ENCODE results near the gene TSC2. TPM values are rescaled to one million over a fixed set of nuclear protein-coding genes. Genes with fewer than 3 reads are reported as not detected.

The TSC2 gene
- total and polyA plus RNA-seq, 9 of the 15 experiments (the other 6 are each of a cell fraction or from before 2014, with no cell fraction given): 1.3 to 68.1 (median 16.6) TPM

DNA sequence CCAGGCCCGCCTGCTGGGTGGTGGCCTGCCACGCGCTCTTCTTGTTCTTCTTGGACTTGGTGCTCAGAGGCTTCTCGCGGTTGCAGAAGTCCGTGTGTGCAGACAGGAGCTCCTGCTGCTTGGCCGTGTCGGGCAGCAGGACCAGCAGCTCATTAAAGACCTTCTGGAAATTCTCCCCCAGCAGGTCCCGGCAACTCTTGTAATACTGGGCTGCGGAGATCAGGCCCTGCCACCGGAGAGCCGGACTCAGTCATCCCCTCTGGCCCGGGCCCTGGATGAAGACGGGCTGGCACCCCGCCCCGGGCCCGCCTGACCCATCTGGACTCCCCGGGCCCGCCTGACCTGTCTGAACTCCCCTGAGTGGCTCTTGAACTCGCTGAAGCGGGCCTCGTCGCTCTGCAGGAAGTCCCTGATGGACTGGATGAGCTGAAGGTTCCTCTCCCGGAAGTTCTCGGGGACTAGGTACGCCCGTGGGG is 49.4 kb upstream of the TSC2 start:
- no peaks in the 10 kb centered on the region for H3K9me1 ChIP-seq (ENCODE audit: control insufficient read depth, insufficient read depth, low read length)
- FAIRE-seq: no peak
- ChIA-PET POLR2A (interaction anchor here (0.6 to 3.1 kb wide), 5 partner anchors 10 to 387 kb away, joined by 3 to 13 read pairs (median 5); partner anchors contain the start of genes IFT140, TRAF7 and ZNF598), CTCF (ENCODE audit: low intra/inter-chr PET ratio) (no interaction called here)
- 86% methylated on average over 15 of the region's 27 CpGs for WGBS (ENCODE audit: insufficient coverage, low coverage, missing lambda C conversion rate)
- H3K4me3 ChIP-seq: no peak overlapping the region
- no peak overlapping the region for H3K27ac ChIP-seq (ENCODE audit: extremely low read depth, low read depth, low read length)
- H3K4me2 ChIP-seq (ENCODE audit: insufficient read depth, low read length): no peak overlapping the region
- ATAC-seq: no peak
- TSS peak; percentile 33 for BruUV-seq (replicated peaks)
- intact Hi-C loops (cut with micrococcal nuclease) (no loop called here), in situ Hi-C loops (cut with MboI) (no loop called here)
- no peaks in the 10 kb centered on the region for H3K27me3 ChIP-seq (ENCODE audit: control insufficient read depth in 2 of 2, insufficient read depth in 2 of 2, low read length in 2 of 2)
- H3K9me3 ChIP-seq (replicated peaks; ENCODE audit: control insufficient read depth, insufficient read depth, low read depth, low read length): no peaks in the 10 kb centered on the region
- H3K4me1 ChIP-seq (replicated peaks in 1 of 2; ENCODE audit: control insufficient read depth in 2 of 2, insufficient read depth in 2 of 2, low read length in 2 of 2): peaks cover 8 to 51% of the 10 kb centered on the region in 2 experiments
- no peak overlapping the region for H2AFZ ChIP-seq (ENCODE audit: low read depth, low read length)
- no peak for DNase-seq (ENCODE audit: extremely low read depth in 1 of 4, low spot score in 3 of 4)
- peak overlapping the region in 1 of 2 experiments; percentile 13; a peak in 1 of 4 replicates for H3K9ac ChIP-seq (ENCODE audit: insufficient read depth in 1 of 2, low read depth in 2 of 2, low read length in 2 of 2)
- peaks cover 3% of the 10 kb centered on the region for H4K20me1 ChIP-seq (replicated peaks; ENCODE audit: control insufficient read depth, insufficient read depth, low read length)
- TF ChIP-seq HEY1 (CRISPR knock-in tag; IDR thresholded peaks at IDR 0.05; ENCODE audit: borderline replicate concordance) (no peak), POLR2G (IDR thresholded peaks at IDR 0.05; ENCODE audit: low read depth, low read length) (peak; percentile 64), ZNF133 (CRISPR knock-in tag; IDR thresholded peaks at IDR 0.05) (no peak), TBP (optimal IDR thresholded peaks at IDR 0.05; ENCODE audit: low read depth, low read length) (no peak), ZNF431 (CRISPR knock-in tag; IDR thresholded peaks at IDR 0.05) (no peak), PHB (CRISPR knock-in tag; IDR thresholded peaks at IDR 0.05) (no peak), RBFOX2 (IDR thresholded peaks at IDR 0.05; ENCODE audit: low read depth, low read length) (peak; percentile 43; the same call in 1 of the 2 replicates), ZNF589 (CRISPR knock-in tag; IDR thresholded peaks at IDR 0.05; ENCODE audit: low read depth) (no peak), ARID1B (IDR thresholded peaks at IDR 0.05) (no peak)
- TF ChIP-seq, protein P1, sequence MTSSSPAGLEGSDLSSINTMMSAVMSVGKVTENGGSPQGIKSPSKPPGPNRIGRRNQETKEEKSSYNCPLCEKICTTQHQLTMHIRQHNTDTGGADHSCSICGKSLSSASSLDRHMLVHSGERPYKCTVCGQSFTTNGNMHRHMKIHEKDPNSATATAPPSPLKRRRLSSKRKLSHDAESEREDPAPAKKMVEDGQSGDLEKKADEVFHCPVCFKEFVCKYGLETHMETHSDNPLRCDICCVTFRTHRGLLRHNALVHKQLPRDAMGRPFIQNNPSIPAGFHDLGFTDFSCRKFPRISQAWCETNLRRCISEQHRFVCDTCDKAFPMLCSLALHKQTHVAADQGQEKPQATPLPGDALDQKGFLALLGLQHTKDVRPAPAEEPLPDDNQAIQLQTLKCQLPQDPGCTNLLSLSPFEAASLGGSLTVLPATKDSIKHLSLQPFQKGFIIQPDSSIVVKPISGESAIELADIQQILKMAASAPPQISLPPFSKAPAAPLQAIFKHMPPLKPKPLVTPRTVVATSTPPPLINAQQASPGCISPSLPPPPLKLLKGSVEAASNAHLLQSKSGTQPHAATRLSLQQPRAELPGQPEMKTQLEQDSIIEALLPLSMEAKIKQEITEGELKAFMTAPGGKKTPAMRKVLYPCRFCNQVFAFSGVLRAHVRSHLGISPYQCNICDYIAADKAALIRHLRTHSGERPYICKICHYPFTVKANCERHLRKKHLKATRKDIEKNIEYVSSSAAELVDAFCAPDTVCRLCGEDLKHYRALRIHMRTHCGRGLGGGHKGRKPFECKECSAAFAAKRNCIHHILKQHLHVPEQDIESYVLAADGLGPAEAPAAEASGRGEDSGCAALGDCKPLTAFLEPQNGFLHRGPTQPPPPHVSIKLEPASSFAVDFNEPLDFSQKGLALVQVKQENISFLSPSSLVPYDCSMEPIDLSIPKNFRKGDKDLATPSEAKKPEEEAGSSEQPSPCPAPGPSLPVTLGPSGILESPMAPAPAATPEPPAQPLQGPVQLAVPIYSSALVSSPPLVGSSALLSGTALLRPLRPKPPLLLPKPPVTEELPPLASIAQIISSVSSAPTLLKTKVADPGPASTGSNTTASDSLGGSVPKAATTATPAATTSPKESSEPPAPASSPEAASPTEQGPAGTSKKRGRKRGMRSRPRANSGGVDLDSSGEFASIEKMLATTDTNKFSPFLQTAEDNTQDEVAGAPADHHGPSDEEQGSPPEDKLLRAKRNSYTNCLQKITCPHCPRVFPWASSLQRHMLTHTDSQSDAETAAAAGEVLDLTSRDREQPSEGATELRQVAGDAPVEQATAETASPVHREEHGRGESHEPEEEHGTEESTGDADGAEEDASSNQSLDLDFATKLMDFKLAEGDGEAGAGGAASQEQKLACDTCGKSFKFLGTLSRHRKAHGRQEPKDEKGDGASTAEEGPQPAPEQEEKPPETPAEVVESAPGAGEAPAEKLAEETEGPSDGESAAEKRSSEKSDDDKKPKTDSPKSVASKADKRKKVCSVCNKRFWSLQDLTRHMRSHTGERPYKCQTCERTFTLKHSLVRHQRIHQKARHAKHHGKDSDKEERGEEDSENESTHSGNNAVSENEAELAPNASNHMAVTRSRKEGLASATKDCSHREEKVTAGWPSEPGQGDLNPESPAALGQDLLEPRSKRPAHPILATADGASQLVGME (CRISPR knock-in tag; IDR thresholded peaks at IDR 0.05): no peak
- H3K79me2 ChIP-seq (ENCODE audit: control insufficient read depth, insufficient read depth, low read length): peaks cover 31% of the 10 kb centered on the region
- H3K36me3 ChIP-seq (ENCODE audit: control insufficient read depth, insufficient read depth, low read length): peaks cover 83% of the 10 kb centered on the region

Data from K562 (cell line).